T-helper 1 cell treated with Interleukin-12 subunit alpha and Interleukin-12 subunit beta and Interleukin-4 antibody, amounts not matched to agents 30 μg/mL and 1 μg/mL, for 36 hours (primary cell): Measurements from ENCODE around the gene VAMP2.

Experiments used
- H3K27ac Mint-ChIP-seq: one replicate; pipeline ENCODE4 v1.8.0; 2021; ENCODE audit warnings: mild to moderate bottlenecking, mixed read lengths
- H3K27me3 Mint-ChIP-seq: one replicate; pipeline ENCODE4 v1.8.0; 2021; ENCODE audit warnings: low read depth, mixed read lengths
- H3K36me3 Mint-ChIP-seq: one replicate; pipeline ENCODE4 v1.8.0; 2021; ENCODE audit warnings: low read depth, mixed read lengths
- H3K4me1 Mint-ChIP-seq: one replicate; pipeline ENCODE4 v1.8.0; 2021; ENCODE audit warnings: low read depth, mixed read lengths
- H3K4me3 Mint-ChIP-seq: one replicate; pipeline ENCODE4 v1.8.0; 2021; ENCODE audit warnings: mild to moderate bottlenecking, moderate library complexity, mixed read lengths
- H3K9me3 Mint-ChIP-seq: one replicate; pipeline ENCODE4 v1.8.0; 2021; ENCODE audit warnings: mixed read lengths

Gene VAMP2

GRCh38 chr17:8162997-8163977 is 539 bp upstream of the VAMP2 start:
- peaks cover 30% of the 10 kb centered on the region for H3K36me3 Mint-ChIP-seq
- H3K27me3 Mint-ChIP-seq = no peaks in the 10 kb centered on the region
- peaks cover 49% of the 10 kb centered on the region for H3K4me1 Mint-ChIP-seq
- peak overlapping the region; percentile 98 for H3K27ac Mint-ChIP-seq
- H3K4me3 Mint-ChIP-seq = peak overlapping the region; percentile 86
- no peaks in the 10 kb centered on the region for H3K9me3 Mint-ChIP-seq

GRCh38 chr17:8161289-8162232 is 1.2 kb downstream of the VAMP2 start:
- Mint-ChIP-seq H3K27me3 (no peaks in the 10 kb centered on the region), H3K27ac (peak overlapping the region; percentile 76), H3K4me3 (peak overlapping the region; percentile 84), H3K4me1 (peaks cover 49% of the 10 kb centered on the region), H3K36me3 (peaks cover 30% of the 10 kb centered on the region), H3K9me3 (no peaks in the 10 kb centered on the region)

DNA sequence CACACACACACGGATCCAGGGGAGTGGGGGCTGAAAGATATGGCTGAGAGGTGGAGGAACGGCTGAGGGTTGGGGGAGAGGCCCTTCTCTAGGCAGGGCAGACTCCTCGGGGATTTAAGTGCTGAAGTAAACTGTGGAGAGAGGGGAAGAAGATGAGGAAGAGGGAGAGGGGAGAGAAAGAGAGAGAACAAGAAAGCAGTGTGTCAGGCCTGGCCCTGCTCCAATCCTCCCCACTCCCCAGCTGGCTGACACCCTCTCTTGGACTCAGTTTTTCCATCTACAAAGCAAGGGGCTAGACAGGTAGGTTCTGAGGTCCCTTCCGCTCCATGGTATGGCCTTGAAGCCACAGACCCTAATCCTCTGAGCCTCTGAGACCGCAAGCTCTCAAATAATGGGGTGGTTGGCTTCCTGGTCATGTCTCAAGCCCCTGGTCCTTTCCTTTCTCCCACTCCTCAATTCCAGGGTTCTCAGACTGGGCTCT is 2.0 kb downstream of the VAMP2 start:
- Mint-ChIP-seq H3K4me3 (peak overlapping the region; percentile 84), H3K27ac (peak overlapping the region; percentile 76), H3K36me3 (peaks cover 30% of the 10 kb centered on the region), H3K27me3 (no peaks in the 10 kb centered on the region), H3K4me1 (peaks cover 49% of the 10 kb centered on the region), H3K9me3 (no peaks in the 10 kb centered on the region)

GRCh38 chr17:8160224-8160577 is 2.5 kb downstream of the VAMP2 start:
- Mint-ChIP-seq H3K36me3 (peaks cover 30% of the 10 kb centered on the region), H3K27me3 (no peaks in the 10 kb centered on the region), H3K9me3 (no peaks in the 10 kb centered on the region), H3K4me3 (peak overlapping the region; percentile 84), H3K27ac (peak overlapping the region; percentile 76), H3K4me1 (peaks cover 53% of the 10 kb centered on the region)

- Mint-ChIP-seq H3K4me3 (peak overlapping the region; percentile 78), H3K36me3 (peaks cover 27% of the 10 kb centered on the region), H3K27me3 (no peaks in the 10 kb centered on the region), H3K4me1 (peaks cover 53% of the 10 kb centered on the region), H3K9me3 (no peaks in the 10 kb centered on the region), H3K27ac (peak overlapping the region; percentile 76)
Observed at GRCh38 chr17:8159459-8160223, 3.1 kb downstream of the VAMP2 start.

GRCh38 chr17:8159032-8159400 is 3.7 kb downstream of the VAMP2 start:
- Mint-ChIP-seq H3K36me3 (peaks cover 27% of the 10 kb centered on the region), H3K4me3 (peak overlapping the region; percentile 63), H3K27me3 (no peaks in the 10 kb centered on the region), H3K27ac (peak overlapping the region; percentile 98), H3K9me3 (no peaks in the 10 kb centered on the region), H3K4me1 (peaks cover 51% of the 10 kb centered on the region)

GRCh38 chr17:8158267-8159031 is 4.3 kb downstream of the VAMP2 start:
- Mint-ChIP-seq H3K4me1 (peaks cover 50% of the 10 kb centered on the region), H3K9me3 (no peaks in the 10 kb centered on the region), H3K27ac (peak overlapping the region; percentile 98), H3K4me3 (peak overlapping the region; percentile 63), H3K36me3 (peaks cover 29% of the 10 kb centered on the region), H3K27me3 (no peaks in the 10 kb centered on the region)

GRCh38 chr17:8156246-8156992 is 6.3 kb downstream of the VAMP2 start:
- Mint-ChIP-seq H3K36me3 (peaks cover 25% of the 10 kb centered on the region), H3K4me1 (peaks cover 56% of the 10 kb centered on the region), H3K4me3 (no peak overlapping the region), H3K9me3 (no peaks in the 10 kb centered on the region), H3K27me3 (no peaks in the 10 kb centered on the region), H3K27ac (no peak overlapping the region)

DNA sequence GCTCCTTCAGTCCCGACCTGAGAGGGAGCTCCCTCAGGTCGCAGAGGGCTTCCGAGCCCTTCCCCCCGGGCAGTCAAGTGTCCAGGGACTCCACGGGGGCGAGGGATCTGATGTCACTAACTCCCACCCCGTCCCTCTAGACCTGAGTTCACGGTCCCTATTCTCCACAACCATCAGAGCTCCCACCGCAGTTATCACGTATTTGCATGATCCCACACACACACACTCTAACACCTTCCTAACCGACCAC is 6.8 kb downstream of the VAMP2 start:
- Mint-ChIP-seq H3K27me3 (no peaks in the 10 kb centered on the region), H3K36me3 (peaks cover 20% of the 10 kb centered on the region), H3K4me1 (peaks cover 52% of the 10 kb centered on the region), H3K4me3 (no peak overlapping the region), H3K9me3 (no peaks in the 10 kb centered on the region), H3K27ac (no peak overlapping the region)

- Mint-ChIP-seq H3K36me3 (peaks cover 17% of the 10 kb centered on the region), H3K4me3 (no peak overlapping the region), H3K27me3 (no peaks in the 10 kb centered on the region), H3K27ac (no peak overlapping the region), H3K9me3 (no peaks in the 10 kb centered on the region), H3K4me1 (peaks cover 47% of the 10 kb centered on the region)
Observed at GRCh38 chr17:8155231-8155995, 7.3 kb downstream of the VAMP2 start.

- peaks cover 11% of the 10 kb centered on the region for H3K36me3 Mint-ChIP-seq
- peaks cover 42% of the 10 kb centered on the region for H3K4me1 Mint-ChIP-seq
- no peaks in the 10 kb centered on the region for H3K27me3 Mint-ChIP-seq
- no peak overlapping the region for H3K4me3 Mint-ChIP-seq
- no peaks in the 10 kb centered on the region for H3K9me3 Mint-ChIP-seq
- H3K27ac Mint-ChIP-seq = no peak overlapping the region
Observed at GRCh38 chr17:8154608-8155155, 8.1 kb downstream of the VAMP2 start.

DNA sequence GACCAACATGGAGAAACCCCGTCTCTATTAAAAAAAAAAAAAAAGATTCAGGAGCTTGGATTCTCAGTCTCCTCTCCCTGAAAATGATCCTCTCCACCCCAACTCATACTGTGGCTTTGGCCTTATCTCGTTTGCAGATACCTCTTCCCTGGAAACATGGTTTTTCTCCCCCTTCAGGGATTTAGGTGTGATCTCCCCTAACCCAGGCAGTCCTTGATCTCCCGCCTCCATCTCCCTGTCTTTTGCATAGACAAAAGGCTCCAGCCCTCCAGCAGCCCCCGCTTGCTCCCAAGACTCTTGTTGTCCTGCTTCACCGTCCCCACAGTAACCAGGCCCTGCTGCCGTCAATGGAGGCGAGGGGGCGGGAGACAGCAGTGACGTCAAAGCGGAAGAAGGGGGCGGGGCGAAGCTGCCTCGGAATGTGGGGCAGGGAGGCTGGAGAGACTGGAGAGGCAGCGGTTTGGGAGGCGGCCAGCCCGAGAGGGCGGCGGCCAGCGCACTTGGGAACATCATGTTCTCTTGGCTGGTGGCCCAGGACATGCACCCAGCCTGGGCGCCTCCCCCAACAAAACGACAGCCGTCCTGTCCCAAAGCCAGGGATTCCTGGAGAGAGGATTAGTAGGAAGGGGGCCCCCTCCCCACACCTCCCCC is 8.7 kb downstream of the VAMP2 start:
- no peaks in the 10 kb centered on the region for H3K27me3 Mint-ChIP-seq
- peaks cover 14% of the 10 kb centered on the region for H3K36me3 Mint-ChIP-seq
- peaks cover 42% of the 10 kb centered on the region for H3K4me1 Mint-ChIP-seq
- H3K4me3 Mint-ChIP-seq = no peak overlapping the region
- no peaks in the 10 kb centered on the region for H3K9me3 Mint-ChIP-seq
- no peak overlapping the region for H3K27ac Mint-ChIP-seq
